WERI-Rb-1 (cell line): ENCODE results near the gene PCED1A.

ENCODE experiments used
- DNase-seq: peaks from one replicate; pipeline ENCODE4 v3.0.0-alpha.2; 2020
- H3K27ac ChIP-seq: fragments of 250-450 bp; sonication (Bioruptor Pico); 2 replicates; pipeline ENCODE4 v1.5.1; 2020; ENCODE audit warnings: mild to moderate bottlenecking, moderate library complexity
- H3K27me3 ChIP-seq: fragments of 250-450 bp; sonication (Bioruptor Pico); 2 replicates; pipeline ENCODE4 v1.5.1; 2021; ENCODE audit warnings: mild to moderate bottlenecking, low read depth, moderate library complexity; ENCODE audit not compliant: insufficient read depth, severe bottlenecking
- H3K36me3 ChIP-seq: fragments of 250-450 bp; sonication (Bioruptor Pico); 2 replicates; pipeline ENCODE4 v1.5.1; 2020; ENCODE audit warnings: mild to moderate bottlenecking, moderate library complexity
- H3K4me3 ChIP-seq: 2 replicates; pipeline ENCODE4 v1.5.1; 2011; ENCODE audit warnings: low read depth, mild to moderate bottlenecking, control low read depth, low read length
- H3K9me3 ChIP-seq: fragments of 250-450 bp; sonication (Bioruptor Pico); 2 replicates; pipeline ENCODE4 v1.5.1; 2021; ENCODE audit warnings: mild to moderate bottlenecking, moderate library complexity; ENCODE audit not compliant: severe bottlenecking
- TF ChIP-seq, protein P1 (sequence below): IDR thresholded peaks from 2 replicates; pipeline ENCODE4 v1.5.1; 2011; ENCODE audit warnings: low read depth, mild to moderate bottlenecking, control low read depth, inconsistent platforms, low read length

PCED1A gene

DNA sequence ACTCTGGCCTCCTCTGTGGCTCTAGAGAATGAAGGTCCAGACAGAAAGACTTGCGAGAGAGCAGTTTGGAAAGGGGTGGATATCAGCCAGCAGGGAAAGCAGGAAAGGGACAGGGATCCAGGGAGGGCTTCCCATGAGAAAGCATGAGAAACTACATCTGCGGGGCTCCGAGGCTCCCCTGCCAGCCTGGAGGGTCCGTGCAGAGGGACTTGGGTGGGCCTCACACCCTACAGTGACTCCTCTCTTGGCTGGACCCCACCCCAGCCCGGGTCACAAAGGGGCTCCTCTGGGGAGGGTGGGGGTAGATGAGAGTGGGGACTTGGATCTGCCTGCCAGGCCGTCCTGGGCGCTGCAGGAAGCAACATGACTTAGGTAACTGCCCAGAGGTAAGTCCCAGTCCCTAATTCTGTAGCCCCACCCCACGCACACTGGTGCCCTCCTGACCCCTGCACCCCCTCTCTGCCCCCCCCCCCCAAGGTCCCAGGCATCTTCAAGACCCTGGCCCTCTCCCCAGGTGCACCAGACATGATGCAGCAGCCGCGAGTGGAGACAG lies 24.3 kb downstream of the PCED1A start, which contains the start of gene TMEM239:
Gene TMEM239 (plus strand): TSS at position 335 of the 553 bp plus-strand sequence. CDS start 191 bp downstream, at position 526.
- TF ChIP-seq, protein P1, sequence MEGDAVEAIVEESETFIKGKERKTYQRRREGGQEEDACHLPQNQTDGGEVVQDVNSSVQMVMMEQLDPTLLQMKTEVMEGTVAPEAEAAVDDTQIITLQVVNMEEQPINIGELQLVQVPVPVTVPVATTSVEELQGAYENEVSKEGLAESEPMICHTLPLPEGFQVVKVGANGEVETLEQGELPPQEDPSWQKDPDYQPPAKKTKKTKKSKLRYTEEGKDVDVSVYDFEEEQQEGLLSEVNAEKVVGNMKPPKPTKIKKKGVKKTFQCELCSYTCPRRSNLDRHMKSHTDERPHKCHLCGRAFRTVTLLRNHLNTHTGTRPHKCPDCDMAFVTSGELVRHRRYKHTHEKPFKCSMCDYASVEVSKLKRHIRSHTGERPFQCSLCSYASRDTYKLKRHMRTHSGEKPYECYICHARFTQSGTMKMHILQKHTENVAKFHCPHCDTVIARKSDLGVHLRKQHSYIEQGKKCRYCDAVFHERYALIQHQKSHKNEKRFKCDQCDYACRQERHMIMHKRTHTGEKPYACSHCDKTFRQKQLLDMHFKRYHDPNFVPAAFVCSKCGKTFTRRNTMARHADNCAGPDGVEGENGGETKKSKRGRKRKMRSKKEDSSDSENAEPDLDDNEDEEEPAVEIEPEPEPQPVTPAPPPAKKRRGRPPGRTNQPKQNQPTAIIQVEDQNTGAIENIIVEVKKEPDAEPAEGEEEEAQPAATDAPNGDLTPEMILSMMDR: no peak
- Histone ChIP-seq H3K4me3 (0 out of 2 replicates have a peak within 1 kb of the TSS, but pooled peaks have one; percentile 4), H3K36me3 (no peaks in the 10 kb centered on the region), H3K27ac (peak within 1 kb of the TSS; percentile 74), H3K9me3 (peaks cover 10% of the 10 kb centered on the region), H3K27me3 (no peaks in the 10 kb centered on the region)
- no peak for DNase-seq

GRCh38 chr20:2815242-2815900 lies 25.1 kb downstream of the PCED1A start:
- H3K4me3 ChIP-seq: peak overlapping the region; percentile 4; the same call in 1 of the 2 replicates
- peaks cover 10% of the 10 kb centered on the region for H3K9me3 ChIP-seq
- H3K36me3 ChIP-seq: no peaks in the 10 kb centered on the region
- TF ChIP-seq, protein P1: no peak
- H3K27me3 ChIP-seq: no peaks in the 10 kb centered on the region
- no peak for DNase-seq
- H3K27ac ChIP-seq: peak overlapping the region; percentile 74

DNA sequence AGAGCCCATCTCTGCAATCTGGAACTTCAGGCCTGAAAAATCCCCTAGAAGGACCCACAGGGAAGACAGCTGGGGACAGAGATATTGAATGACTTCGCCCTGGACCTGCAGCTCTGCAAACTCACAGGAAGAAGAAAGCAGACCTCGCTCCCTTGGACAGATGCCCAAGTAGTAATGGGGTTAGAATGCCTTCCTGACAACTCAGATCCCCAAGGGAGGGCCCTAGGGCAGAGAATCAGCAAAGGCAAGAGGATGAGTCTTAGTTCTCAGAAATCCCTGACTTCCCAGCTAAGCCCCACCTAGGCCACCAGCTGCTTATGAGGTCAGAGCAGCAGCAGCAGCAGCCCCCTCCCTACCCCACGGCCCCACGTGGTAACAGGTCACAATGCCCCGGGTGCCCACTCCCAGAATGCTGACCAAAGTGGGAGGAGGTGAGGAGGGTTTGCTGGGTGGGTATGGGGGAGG lies 25.8 kb downstream of the PCED1A start, which contains the start of gene C20orf141:
Gene C20orf141 (plus strand): TSS at position 401 of the 465 bp plus-strand sequence. CDS start 198 bp downstream, outside the sequence.
- H3K27ac ChIP-seq: peak within 1 kb of the TSS; percentile 74
- H3K36me3 ChIP-seq: no peaks in the 10 kb centered on the region
- no peaks in the 10 kb centered on the region for H3K27me3 ChIP-seq
- DNase-seq: peak; percentile 91
- peak within 1 kb of the TSS; percentile 5 for H3K4me3 ChIP-seq
- H3K9me3 ChIP-seq: peaks cover 11% of the 10 kb centered on the region
- TF ChIP-seq, protein P1: no peak

DNA sequence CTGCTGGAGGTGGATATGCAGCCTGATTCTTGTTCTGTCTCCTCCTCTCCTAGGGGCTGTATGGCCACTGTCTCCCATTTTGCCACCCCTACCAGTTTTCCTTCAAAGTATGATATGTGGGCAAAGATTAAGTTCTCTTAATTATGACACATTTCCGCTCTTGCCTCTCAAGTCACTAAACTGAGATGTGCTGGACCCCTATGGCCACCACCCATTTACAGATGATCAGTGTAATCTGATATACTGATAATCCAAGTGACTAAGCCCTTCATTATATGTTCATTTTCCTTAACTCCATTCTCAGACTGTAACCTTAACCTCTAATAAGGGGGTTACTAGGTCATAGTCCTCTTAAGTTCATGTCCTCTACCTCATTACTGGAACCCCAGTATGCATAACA lies 26.4 kb downstream of the PCED1A start:
- no peaks in the 10 kb centered on the region for H3K36me3 ChIP-seq
- peak overlapping the region; percentile 74 for H3K27ac ChIP-seq
- H3K9me3 ChIP-seq: peaks cover 15% of the 10 kb centered on the region
- no peak for DNase-seq
- peak overlapping the region; percentile 5 for H3K4me3 ChIP-seq
- TF ChIP-seq, protein P1: no peak
- no peaks in the 10 kb centered on the region for H3K27me3 ChIP-seq

GRCh38 chr20:2812189-2812588 lies 28.3 kb downstream of the PCED1A start:
- no peak overlapping the region for H3K4me3 ChIP-seq
- no peak overlapping the region for H3K27ac ChIP-seq
- DNase-seq: no peak
- TF ChIP-seq, protein P1: no peak
- H3K9me3 ChIP-seq: peaks cover 15% of the 10 kb centered on the region
- no peaks in the 10 kb centered on the region for H3K36me3 ChIP-seq
- H3K27me3 ChIP-seq: no peaks in the 10 kb centered on the region
